ENCODE measurements around the gene VWC2. TPM values are rescaled to one million over a fixed set of nuclear protein-coding genes. Genes with fewer than 3 reads are reported as not detected.
A peak's percentile ranks its signal among the peaks of the same experiment; 100 is the strongest.

The VWC2 gene
- total RNA-seq, 2 experiments from 2014 or later, result not detected

DNA sequence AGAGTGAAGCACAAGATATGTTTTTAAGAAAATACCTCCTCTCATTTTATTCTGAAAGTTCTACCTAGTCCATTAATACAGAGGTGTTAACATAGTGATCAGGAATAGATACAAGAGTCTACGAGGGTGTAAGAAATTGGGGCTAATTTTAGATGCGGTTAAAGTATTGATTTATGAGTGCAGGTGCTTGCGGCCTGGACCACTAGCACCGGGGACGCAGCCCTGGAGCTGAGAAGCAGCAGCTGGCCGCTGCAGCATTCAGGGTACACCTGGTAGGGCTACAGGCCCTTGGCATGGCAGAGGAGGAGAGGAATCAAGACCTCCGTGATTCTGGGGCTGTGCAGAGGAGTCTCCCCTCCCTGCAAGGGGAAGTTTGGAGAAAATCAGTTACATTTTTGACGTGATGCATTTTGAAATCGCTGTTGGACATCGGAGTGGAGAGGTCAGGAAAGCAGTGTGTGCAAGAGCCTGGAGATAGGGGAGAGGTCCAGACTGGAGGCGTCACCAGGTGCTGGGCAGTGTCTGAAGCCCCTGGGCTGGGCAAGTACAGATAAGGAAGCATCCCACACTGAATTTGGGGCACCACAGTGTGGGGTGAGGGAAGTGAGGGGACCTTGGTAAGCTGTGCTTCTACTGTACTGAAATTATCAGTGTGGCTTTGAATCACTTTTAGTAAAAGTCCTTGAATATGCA, 112.3 kb downstream of the VWC2 start:
- no peaks in the 10 kb centered on the region for H3K36me3 ChIP-seq (ENCODE audit: insufficient read depth, low read length)
- H3K9me2 ChIP-seq (ENCODE audit: insufficient read depth, low read length), result no peaks in the 10 kb centered on the region
- H3K4me2 ChIP-seq (ENCODE audit: low read length), result peak overlapping the region; percentile 55
- intact Hi-C loops (cut with micrococcal nuclease; ENCODE audit: unreplicated experiment), result no loop called here
- peak overlapping the region; percentile 28 for H3K4me3 ChIP-seq (ENCODE audit: low read depth, low read length, poor library complexity, severe bottlenecking)
- DNase-seq (ENCODE audit: low spot score), result peak; percentile 74
- H3K27ac ChIP-seq (ENCODE audit: low read depth, low read length, poor library complexity, severe bottlenecking), result peak overlapping the region; percentile 41
- TF ChIP-seq, protein P1, sequence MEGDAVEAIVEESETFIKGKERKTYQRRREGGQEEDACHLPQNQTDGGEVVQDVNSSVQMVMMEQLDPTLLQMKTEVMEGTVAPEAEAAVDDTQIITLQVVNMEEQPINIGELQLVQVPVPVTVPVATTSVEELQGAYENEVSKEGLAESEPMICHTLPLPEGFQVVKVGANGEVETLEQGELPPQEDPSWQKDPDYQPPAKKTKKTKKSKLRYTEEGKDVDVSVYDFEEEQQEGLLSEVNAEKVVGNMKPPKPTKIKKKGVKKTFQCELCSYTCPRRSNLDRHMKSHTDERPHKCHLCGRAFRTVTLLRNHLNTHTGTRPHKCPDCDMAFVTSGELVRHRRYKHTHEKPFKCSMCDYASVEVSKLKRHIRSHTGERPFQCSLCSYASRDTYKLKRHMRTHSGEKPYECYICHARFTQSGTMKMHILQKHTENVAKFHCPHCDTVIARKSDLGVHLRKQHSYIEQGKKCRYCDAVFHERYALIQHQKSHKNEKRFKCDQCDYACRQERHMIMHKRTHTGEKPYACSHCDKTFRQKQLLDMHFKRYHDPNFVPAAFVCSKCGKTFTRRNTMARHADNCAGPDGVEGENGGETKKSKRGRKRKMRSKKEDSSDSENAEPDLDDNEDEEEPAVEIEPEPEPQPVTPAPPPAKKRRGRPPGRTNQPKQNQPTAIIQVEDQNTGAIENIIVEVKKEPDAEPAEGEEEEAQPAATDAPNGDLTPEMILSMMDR (conservative IDR thresholded peaks at IDR 0.05; ENCODE audit: low read length), result no peak
- TF ChIP-seq EZH2phosphoT487 (IDR thresholded peaks at IDR 0.05; ENCODE audit: borderline replicate concordance, low read depth, low read length), result no peak
- peaks cover 8% of the 10 kb centered on the region; the same call in 1 of the 2 replicates for H3K9me3 ChIP-seq (ENCODE audit: low read length)
- BruUV-seq (replicated peaks), result no TSS peak
- H2AFZ ChIP-seq (ENCODE audit: low read length), result peak overlapping the region; percentile 41
- peaks cover 17% of the 10 kb centered on the region for H3K4me1 ChIP-seq (ENCODE audit: insufficient read depth, low read length, poor library complexity, severe bottlenecking)
- ChIA-PET POLR2A (interaction anchor here (0.6 kb wide), 1 partner anchor 1119 kb away, joined by 3 read pairs; no protein-coding TSS in a partner anchor), CTCF (ENCODE audit: unreplicated experiment) (no interaction called here)
- H4K20me1 ChIP-seq (ENCODE audit: insufficient read depth, low read length), result no peaks in the 10 kb centered on the region
- H3K79me2 ChIP-seq (ENCODE audit: insufficient read depth, low read depth, low read length), result no peaks in the 10 kb centered on the region

DNA sequence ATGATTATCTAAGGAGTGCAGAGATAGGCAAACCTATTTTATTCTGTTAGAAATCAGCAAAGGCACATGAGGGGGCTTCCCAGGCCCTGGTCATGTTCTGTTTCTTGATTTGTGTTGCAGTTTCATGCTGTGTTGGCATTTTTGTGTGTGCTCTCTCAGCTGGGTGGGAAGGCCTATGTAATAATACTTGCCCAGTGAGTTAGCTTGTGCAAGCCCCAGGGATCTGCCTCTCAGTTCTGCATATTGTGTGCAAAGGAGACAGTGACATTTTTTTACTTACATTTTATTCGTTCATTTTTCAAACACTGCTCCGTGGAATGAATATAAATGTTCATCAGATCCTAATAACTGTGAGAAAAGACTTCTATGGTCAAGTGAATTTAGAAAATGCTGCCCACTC, 119.0 kb downstream of the VWC2 start:
- Histone ChIP-seq H3K4me2 (ENCODE audit: low read length) (no peak overlapping the region), H4K20me1 (ENCODE audit: insufficient read depth, low read length) (no peaks in the 10 kb centered on the region), H3K9me3 (ENCODE audit: low read length) (no peaks in the 10 kb centered on the region), H2AFZ (ENCODE audit: low read length) (no peak overlapping the region), H3K4me1 (ENCODE audit: insufficient read depth, low read length, poor library complexity, severe bottlenecking) (peaks cover 3% of the 10 kb centered on the region), H3K36me3 (ENCODE audit: insufficient read depth, low read length) (no peaks in the 10 kb centered on the region), H3K79me2 (ENCODE audit: insufficient read depth, low read depth, low read length) (no peaks in the 10 kb centered on the region), H3K27ac (ENCODE audit: low read depth, low read length, poor library complexity, severe bottlenecking) (no peak overlapping the region), H3K9me2 (ENCODE audit: insufficient read depth, low read length) (no peaks in the 10 kb centered on the region), H3K4me3 (ENCODE audit: low read depth, low read length, poor library complexity, severe bottlenecking) (no peak overlapping the region)
- POLR2A ChIA-PET, result no interaction called here
- no peak for DNase-seq (ENCODE audit: low spot score)
- no TSS peak for BruUV-seq (replicated peaks)
- TF ChIP-seq, protein P1 (conservative IDR thresholded peaks at IDR 0.05; ENCODE audit: low read length), result no peak
- no peak for TF ChIP-seq EZH2phosphoT487 (IDR thresholded peaks at IDR 0.05; ENCODE audit: borderline replicate concordance, low read depth, low read length)
- intact Hi-C loops (cut with micrococcal nuclease; ENCODE audit: unreplicated experiment), result no loop called here
- CTCF ChIA-PET (ENCODE audit: unreplicated experiment), result interaction anchor here (0.6 kb wide), 1 partner anchor 886 kb away, joined by 3 read pairs; no protein-coding TSS in a partner anchor

DNA sequence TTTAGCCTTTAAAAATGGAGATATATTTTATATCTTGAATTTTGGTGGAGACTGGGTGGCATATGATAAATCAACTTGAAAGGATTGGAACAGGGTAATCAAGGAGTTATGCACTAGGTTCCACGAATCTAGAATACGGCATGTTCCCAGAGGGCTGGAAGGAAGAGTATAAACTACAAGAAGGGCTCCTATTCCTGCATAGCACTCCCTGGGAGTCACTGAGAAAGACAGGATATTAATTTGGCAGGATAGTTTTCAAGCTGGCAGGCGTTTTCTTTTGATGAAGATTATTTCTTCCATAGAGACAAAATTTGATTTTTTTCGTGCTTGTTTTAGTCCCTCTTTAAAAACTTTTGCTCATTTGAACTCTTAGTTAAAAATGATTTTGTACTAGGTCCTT, 119.7 kb downstream of the VWC2 start:
- H3K79me2 ChIP-seq (ENCODE audit: insufficient read depth, low read depth, low read length), result no peaks in the 10 kb centered on the region
- TF ChIP-seq EZH2phosphoT487 (IDR thresholded peaks at IDR 0.05; ENCODE audit: borderline replicate concordance, low read depth, low read length), result no peak
- TF ChIP-seq, protein P1 (conservative IDR thresholded peaks at IDR 0.05; ENCODE audit: low read length), result no peak
- no peaks in the 10 kb centered on the region for H4K20me1 ChIP-seq (ENCODE audit: insufficient read depth, low read length)
- H3K4me3 ChIP-seq (ENCODE audit: low read depth, low read length, poor library complexity, severe bottlenecking), result no peak overlapping the region
- no peak overlapping the region for H3K27ac ChIP-seq (ENCODE audit: low read depth, low read length, poor library complexity, severe bottlenecking)
- no TSS peak for BruUV-seq (replicated peaks)
- no peaks in the 10 kb centered on the region for H3K9me2 ChIP-seq (ENCODE audit: insufficient read depth, low read length)
- intact Hi-C loops (cut with micrococcal nuclease; ENCODE audit: unreplicated experiment), result no loop called here
- ChIA-PET POLR2A (no interaction called here), CTCF (ENCODE audit: unreplicated experiment) (no interaction called here)
- H3K9me3 ChIP-seq (ENCODE audit: low read length), result no peaks in the 10 kb centered on the region
- peak overlapping the region; percentile 5; the same call in 1 of the 2 replicates for H2AFZ ChIP-seq (ENCODE audit: low read length)
- H3K36me3 ChIP-seq (ENCODE audit: insufficient read depth, low read length), result no peaks in the 10 kb centered on the region
- DNase-seq (ENCODE audit: low spot score), result no peak
- peaks cover 3% of the 10 kb centered on the region for H3K4me1 ChIP-seq (ENCODE audit: insufficient read depth, low read length, poor library complexity, severe bottlenecking)
- H3K4me2 ChIP-seq (ENCODE audit: low read length), result no peak overlapping the region
